GM18517 (cell line): Measurements from ENCODE around the gene ITIH4.

Experiments
- ATAC-seq: cut with Tn5 transposase; IDR thresholded peaks from one replicate; pipeline ENCODE4 v1.9.1; 2021; ENCODE audit warnings: mild to moderate bottlenecking, moderate library complexity; ENCODE audit not compliant: unreplicated experiment

The ITIH4 gene

GRCh38 chr3:52834871-52835501 lies 4.5 kb upstream of the ITIH4 start, which contains the start of gene MUSTN1:
Gene MUSTN1, minus strand, starts transcription at chr3:52835019. Its CDS starts 71 bp downstream, at chr3:52834948.
- ATAC-seq = no peak

GRCh38 chr3:52833202-52833601 lies 2.7 kb upstream of the ITIH4 start:
- no peak for ATAC-seq

- ATAC-seq = no peak
Measured at GRCh38 chr3:52831500-52832301, 1.2 kb upstream of the ITIH4 start.

GRCh38 chr3:52829906-52830463 lies 487 bp downstream of the ITIH4 start:
- no peak for ATAC-seq

- ATAC-seq = no peak
Measured at GRCh38 chr3:52829482-52829881, 990 bp downstream of the ITIH4 start.

GRCh38 chr3:52827866-52828376 lies 2.6 kb downstream of the ITIH4 start:
- ATAC-seq = no peak

GRCh38 chr3:52827441-52827840 lies 3.0 kb downstream of the ITIH4 start:
- no peak for ATAC-seq

- ATAC-seq = no peak
Measured at GRCh38 chr3:52824037-52824436, 6.4 kb downstream of the ITIH4 start.

GRCh38 chr3:52822363-52822762 lies 8.1 kb downstream of the ITIH4 start:
- ATAC-seq = no peak

GRCh38 chr3:52820736-52821135 lies 9.7 kb downstream of the ITIH4 start:
- no peak for ATAC-seq

GRCh38 chr3:52819936-52820335 lies 10.5 kb downstream of the ITIH4 start:
- no peak for ATAC-seq

GRCh38 chr3:52817860-52818259 lies 12.6 kb downstream of the ITIH4 start:
- no peak for ATAC-seq

- no peak for ATAC-seq
Measured at GRCh38 chr3:52817221-52817620, 13.3 kb downstream of the ITIH4 start.

GRCh38 chr3:52816654-52817053 lies 13.8 kb downstream of the ITIH4 start:
- no peak for ATAC-seq

- no peak for ATAC-seq
Measured at GRCh38 chr3:52816199-52816598, 14.3 kb downstream of the ITIH4 start.

- no peak for ATAC-seq
Measured at GRCh38 chr3:52813810-52814209, 16.7 kb downstream of the ITIH4 start.

GRCh38 chr3:52811452-52812011 lies 18.9 kb downstream of the ITIH4 start:
- ATAC-seq = no peak

- no peak for ATAC-seq
Measured at GRCh38 chr3:52810923-52811322, 19.5 kb downstream of the ITIH4 start.

- ATAC-seq = no peak
Measured at GRCh38 chr3:52809662-52810377, 20.7 kb downstream of the ITIH4 start.

GRCh38 chr3:52809149-52809548 lies 21.3 kb downstream of the ITIH4 start:
- ATAC-seq = no peak
